Testis (tissue), 3 donors: ENCODE data around the gene NGB. TPM values are rescaled to one million over a fixed set of nuclear protein-coding genes. Genes with fewer than 3 reads are reported as not detected.

Source experiments
- DNase-seq: peaks from one replicate; pipeline ENCODE4 v3.0.0-alpha.2; 2019
- H3K27ac ChIP-seq, 2 donors: fragments of 200-600 bp; sonication (generic); one replicate each; pipeline ENCODE4 v1.5.1; 2019
- H3K27me3 ChIP-seq: fragments of 200-600 bp; sonication (generic); one replicate; pipeline ENCODE4 v1.5.1; 2019
- H3K36me3 ChIP-seq: fragments of 200-600 bp; sonication (generic); one replicate; pipeline ENCODE4 v1.5.1; 2017; ENCODE audit warnings: low read depth; ENCODE audit errors: missing control alignments
- H3K4me1 ChIP-seq: fragments of 200-600 bp; sonication (generic); one replicate; pipeline ENCODE4 v1.5.1; 2019
- H3K4me3 ChIP-seq, 2 donors: fragments of 200-600 bp; sonication (generic); one replicate each; pipeline ENCODE4 v1.5.1; 2017 to 2019
- H3K9me3 ChIP-seq: fragments of 200-600 bp; sonication (generic); one replicate; pipeline ENCODE4 v1.5.1; 2017
- CTCF ChIP-seq, 3 experiments: fragments of 450-650 bp in 2 of 3; fragments of 200-600 bp in 1 of 3; sonication (generic) in 1 of 3; IDR thresholded peaks; one replicate each; pipeline ENCODE4 v1.5.1; 2016 to 2019; ENCODE audit warnings: antibody characterized with exemption in 3 of 3, mild to moderate bottlenecking in 2 of 3, moderate library complexity in 1 of 3
- POLR2A ChIP-seq: fragments of 450-650 bp; IDR thresholded peaks from one replicate; pipeline ENCODE4 v1.6.1; 2017; ENCODE audit warnings: antibody characterized with exemption, mild to moderate bottlenecking, moderate library complexity
- WGBS, 2 donors: methylation state at CpG; one replicate each; pipeline ENCODE4 v1.1.5; 2018; 5-methylcytosine and 5-hydroxymethylcytosine counted together
- intact Hi-C: fragments of 100-400 bp; cut with DNase I; formaldehyde crosslinking; loops from one replicate; pipeline ENCODE4 v1.15.1; 2023; ENCODE audit warnings: low total_unique reads
- polyA plus RNA-seq: library from polyadenylated mRNA; stranded (reverse); fragments of 350-450 nt; fragmentation: Illumina TruSeq; extraction: RNeasy Lipid Tissue Mini Kit (QIAGEN cat#74804); gene quantifications from one replicate; pipeline ENCODE4 v1.2.3, GENCODE V29; 2014; ENCODE audit warnings: low read depth, low replicate concordance; ENCODE audit not compliant: insufficient read depth
- total RNA-seq, 2 donors: library from RNA; depleted of rRNA; stranded (reverse); fragments of >200 nt; gene quantifications; one replicate each; pipeline ENCODE4 v1.2.3, GENCODE V29; 2016

The NGB gene
- total and polyA plus RNA-seq, 3 donors from 2014 or later: 0.76 to 1.3 (median 1.1) TPM

DNA sequence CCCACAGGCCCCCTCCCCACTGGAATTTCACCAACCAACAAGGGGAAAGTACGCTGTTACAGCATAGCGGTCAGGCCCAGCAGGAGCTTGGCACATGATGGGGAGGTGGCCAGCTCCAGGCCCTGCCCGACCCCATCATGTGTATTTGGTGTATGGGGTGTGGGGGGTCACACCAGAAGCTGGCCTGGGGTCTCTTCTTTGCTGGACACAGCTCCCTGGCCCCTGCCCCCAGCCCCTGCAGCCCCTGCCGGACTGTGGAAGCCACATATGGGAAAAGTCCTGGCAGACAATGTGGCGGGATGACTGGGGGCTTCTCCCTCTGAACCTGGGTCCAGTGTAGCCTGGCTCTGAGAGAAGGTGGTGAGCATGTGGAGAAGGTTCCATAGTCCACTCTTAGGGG is 12.4 kb downstream of the NGB start:
- 97 to 100% methylated on average over 2 to 5 of the region's 5 CpGs for WGBS, 2 donors
- TF ChIP-seq POLR2A: no peak
- no peaks in the 10 kb centered on the region for H3K27me3 ChIP-seq
- intact Hi-C loops: no loop called here
- no peak overlapping the region for H3K27ac ChIP-seq
- H3K9me3 ChIP-seq: no peaks in the 10 kb centered on the region
- H3K36me3 ChIP-seq: no peaks in the 10 kb centered on the region
- no peak for DNase-seq
- H3K4me3 ChIP-seq: no peak overlapping the region
- H3K4me1 ChIP-seq: no peaks in the 10 kb centered on the region

- Histone ChIP-seq H3K27me3 (no peaks in the 10 kb centered on the region), H3K4me1 (no peaks in the 10 kb centered on the region), H3K9me3 (no peaks in the 10 kb centered on the region), H3K4me3 (no peak overlapping the region), H3K27ac (no peak overlapping the region), H3K36me3 (no peaks in the 10 kb centered on the region)
- DNase-seq: no peak
- intact Hi-C loops: no loop called here
- TF ChIP-seq CTCF (IDR thresholded peaks at IDR 0.05) (no peak), POLR2A (no peak)
- WGBS, 2 donors: 93 to 100% methylated on average over 2 to 9 of the region's 10 CpGs
Measured at GRCh38 chr14:77257700-77258099, 13.3 kb downstream of the NGB start.

GRCh38 chr14:77256694-77257093 is 14.3 kb downstream of the NGB start:
- intact Hi-C loops: no loop called here
- no peak for DNase-seq
- H3K4me3 ChIP-seq: no peak overlapping the region
- no peak overlapping the region for H3K27ac ChIP-seq
- H3K9me3 ChIP-seq: no peaks in the 10 kb centered on the region
- TF ChIP-seq POLR2A: no peak
- no peak for TF ChIP-seq CTCF (IDR thresholded peaks at IDR 0.05)
- 92 to 94% methylated on average over 3 to 8 of the region's 8 CpGs for WGBS, 2 donors
- H3K36me3 ChIP-seq: no peaks in the 10 kb centered on the region
- peaks cover 3% of the 10 kb centered on the region for H3K4me1 ChIP-seq
- no peaks in the 10 kb centered on the region for H3K27me3 ChIP-seq

DNA sequence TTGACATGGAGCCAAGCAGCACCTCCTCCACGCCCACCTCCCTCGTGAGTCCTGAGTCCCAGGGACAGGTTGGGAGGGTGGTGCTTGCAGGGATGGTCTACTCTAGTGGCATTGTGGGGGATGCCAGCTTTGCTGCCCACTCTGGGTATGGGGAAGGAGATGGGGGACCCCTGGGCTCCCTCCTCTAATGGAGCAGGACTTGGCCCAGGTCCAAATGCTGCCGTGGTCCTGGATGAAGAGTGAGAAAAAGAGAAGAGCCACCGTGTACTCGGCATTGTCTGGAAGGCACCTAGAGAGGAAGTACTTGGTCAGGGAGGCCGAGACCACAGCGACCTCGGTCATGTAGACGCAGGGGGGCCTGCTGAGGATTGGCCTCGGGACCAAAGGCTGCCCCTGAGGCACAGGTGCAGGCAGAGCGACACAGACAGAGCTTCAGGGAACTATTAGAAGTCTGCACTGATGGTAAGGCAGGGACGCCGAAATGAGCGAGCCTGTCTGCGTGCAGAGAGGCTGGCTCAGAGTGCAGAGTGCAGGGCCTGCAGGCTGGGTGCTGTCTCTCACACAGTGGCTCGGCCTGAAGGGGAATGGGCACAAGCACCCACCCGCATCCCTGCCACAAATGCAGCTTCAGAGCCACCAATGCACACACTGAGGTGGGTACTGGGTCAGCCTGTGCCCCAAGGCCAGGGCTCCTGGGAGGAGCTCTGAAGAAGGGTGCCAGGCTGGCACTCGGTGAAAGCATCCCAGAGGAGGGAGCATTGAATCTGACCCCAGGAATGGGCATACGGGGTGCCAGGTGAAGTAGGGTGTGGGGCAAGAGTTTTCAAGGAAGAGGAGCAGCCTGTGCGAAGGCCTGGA is 17.4 kb downstream of the NGB start:
- Histone ChIP-seq H3K36me3 (no peaks in the 10 kb centered on the region), H3K27ac (no peak overlapping the region), H3K9me3 (no peaks in the 10 kb centered on the region), H3K4me1 (peaks cover 18% of the 10 kb centered on the region), H3K4me3 (no peak overlapping the region), H3K27me3 (no peaks in the 10 kb centered on the region)
- WGBS, 2 donors: 72 to 73% methylated on average over 16 to 20 of the region's 20 CpGs
- TF ChIP-seq CTCF (IDR thresholded peaks at IDR 0.05): no peak
- TF ChIP-seq POLR2A: no peak
- intact Hi-C loops: no loop called here
- DNase-seq: no peak

GRCh38 chr14:77251870-77252269 is 19.1 kb downstream of the NGB start:
- DNase-seq: no peak
- peak overlapping the region in 1 of 2 donors; percentile 52 for H3K27ac ChIP-seq
- peaks cover 18% of the 10 kb centered on the region for H3K4me1 ChIP-seq
- no peaks in the 10 kb centered on the region for H3K27me3 ChIP-seq
- intact Hi-C loops: no loop called here
- no peaks in the 10 kb centered on the region for H3K36me3 ChIP-seq
- H3K4me3 ChIP-seq: no peak overlapping the region
- 89 to 91% methylated on average over 11 of the region's 11 CpGs for WGBS, 2 donors
- TF ChIP-seq CTCF (IDR thresholded peaks at IDR 0.05) (no peak), POLR2A (no peak)
- no peaks in the 10 kb centered on the region for H3K9me3 ChIP-seq
